GM12878 (cell line): Measurements from ENCODE around the gene MANBA. TPM values are rescaled to one million over a fixed set of nuclear protein-coding genes. Genes with fewer than 3 reads are reported as not detected.

Experiments used
- ATAC-seq: fragments of 200-7000 bp; cut with Tn5 transposase; 3 replicates; pipeline ENCODE4 v1.9.1; 2020; ENCODE audit warnings: mild to moderate bottlenecking, moderate library complexity
- BruUV-seq: library from RNA; stranded (reverse); fragments of 400-500 nt; replicated peaks from 2 replicates; lab custom pipeline; 2021; lab: Mats Ljungman, UMichigan
- CTCF ChIA-PET: fragments of 300-600 bp; sonication (Branson Sonifier 250); formaldehyde crosslinking; extraction: SDS; loops from one replicate; lab custom pipeline; 2021; ENCODE audit warnings: inconsistent platforms; lab: Yijun Ruan, JAX
- POLR2A ChIA-PET: fragments of 350-600 bp; formaldehyde crosslinking; extraction: SDS; loops from one replicate; lab custom pipeline; 2021; ENCODE audit warnings: inconsistent platforms; lab: Charles Lee
- RAD21 ChIA-PET: fragments of 300-600 bp; sonication (Branson Sonifier 250); formaldehyde crosslinking; loops from one replicate; lab custom pipeline; 2023; ENCODE audit warnings: antibody characterized with exemption; ENCODE audit not compliant: unreplicated experiment; lab: Charles Lee
- SMC1A ChIA-PET: fragments of 300-600 bp; sonication (Branson Sonifier 250); formaldehyde crosslinking; loops from one replicate; lab custom pipeline; 2023; ENCODE audit not compliant: unreplicated experiment, uncharacterized antibody; lab: Charles Lee
- DNase-seq: peaks from one replicate; pipeline ENCODE4 v3.0.0-alpha.2; 2011; ENCODE audit warnings: low read depth, low spot score
- FAIRE-seq: peaks from 3 replicates; lab custom pipeline; 2011; peaks lifted over from hg19 to GRCh38; lab: Jason Lieb, UNC
- H2AFZ ChIP-seq: 2 replicates; pipeline ENCODE4 v1.6.0; 2011; ENCODE audit warnings: low read depth, low read length, control low read depth; ENCODE audit not compliant: control insufficient read depth
- H3K27ac ChIP-seq: 2 replicates; pipeline ENCODE4 v1.5.1; 2011; ENCODE audit warnings: control low read depth; ENCODE audit not compliant: control insufficient read depth, insufficient read depth
- H3K27me3 ChIP-seq, 2 experiments: replicated peaks in 1 of 2; 2 replicates each; pipeline versions ENCODE4 v1.6.0 to v1.6.1; 2011; ENCODE audit warnings: low read length in 1 of 2; ENCODE audit not compliant: control insufficient read depth in 2 of 2, insufficient read depth in 2 of 2
- H3K36me3 ChIP-seq, 2 experiments: 2 replicates each; pipeline ENCODE4 v1.5.1; 2011; ENCODE audit warnings: low read length in 1 of 2; ENCODE audit not compliant: control insufficient read depth in 2 of 2, insufficient read depth in 2 of 2
- H3K4me1 ChIP-seq: 2 replicates; pipeline ENCODE4 v1.6.1; 2011; ENCODE audit warnings: mild to moderate bottlenecking, low read length, moderate library complexity, mixed read lengths; ENCODE audit not compliant: control insufficient read depth, insufficient read depth
- H3K4me2 ChIP-seq: 2 replicates; pipeline ENCODE4 v1.6.0; 2011; ENCODE audit warnings: control low read depth; ENCODE audit not compliant: control insufficient read depth, insufficient read depth
- H3K4me3 ChIP-seq: fragments of 200-600 bp; sonication (generic); 2 replicates; pipeline ENCODE4 v1.5.1; 2016
- H3K79me2 ChIP-seq: 2 replicates; pipeline ENCODE4 v1.6.0; 2011; ENCODE audit warnings: low read length; ENCODE audit not compliant: control insufficient read depth, insufficient read depth
- H3K9ac ChIP-seq: 2 replicates; pipeline ENCODE4 v1.8.0; 2011; ENCODE audit warnings: low read length, control low read depth, mixed read lengths; ENCODE audit not compliant: control insufficient read depth, insufficient read depth
- H3K9me3 ChIP-seq: replicated peaks from 3 replicates; pipeline ENCODE4 v1.5.1; 2011; ENCODE audit warnings: mild to moderate bottlenecking, low read length; ENCODE audit not compliant: control insufficient read depth, insufficient read depth
- H4K20me1 ChIP-seq: 2 replicates; pipeline ENCODE4 v1.6.0; 2011; ENCODE audit not compliant: control insufficient read depth, insufficient read depth
- BHLHE40 ChIP-seq, 2 experiments: fragments of 450-650 bp in 1 of 2; IDR thresholded peaks; 2 replicates each; pipeline ENCODE4 v1.6.1; 2011 to 2017; ENCODE audit warnings: low read depth in 2 of 2, borderline replicate concordance in 1 of 2, improper control_type of control experiment in 1 of 2, low read length in 1 of 2, mild to moderate bottlenecking in 1 of 2
- CBFB ChIP-seq: IDR thresholded peaks from 2 replicates; pipeline ENCODE4 v1.6.1; 2016; ENCODE audit warnings: antibody characterized with exemption, low read depth
- CREM ChIP-seq: IDR thresholded peaks from 2 replicates; pipeline ENCODE4 v1.6.1; 2014; ENCODE audit warnings: antibody characterized with exemption, low read depth
- FOS ChIP-seq: IDR thresholded peaks from 3 replicates; pipeline ENCODE4 v1.6.1; 2011; ENCODE audit warnings: borderline replicate concordance; ENCODE audit not compliant: insufficient read length; ENCODE audit errors: extremely low read depth
- GABPA ChIP-seq: IDR thresholded peaks from 2 replicates; pipeline ENCODE4 v1.6.1; 2014; ENCODE audit warnings: antibody characterized with exemption, low read depth, mild to moderate bottlenecking, inconsistent platforms
- NFXL1 ChIP-seq: fragments of 450-650 bp; IDR thresholded peaks from 2 replicates; pipeline ENCODE4 v1.6.1; 2017; ENCODE audit warnings: antibody characterized with exemption, mild to moderate bottlenecking, borderline replicate concordance
- RAD51 ChIP-seq: fragments of 450-650 bp; IDR thresholded peaks from 2 replicates; pipeline ENCODE4 v1.6.1; 2016; ENCODE audit warnings: moderate library complexity, mild to moderate bottlenecking, inconsistent platforms
- YBX1 ChIP-seq: fragments of 450-650 bp; IDR thresholded peaks from 2 replicates; pipeline ENCODE4 v1.6.1; 2016; ENCODE audit warnings: antibody characterized with exemption
- ZNF207 ChIP-seq: fragments of 450-650 bp; IDR thresholded peaks from 2 replicates; pipeline ENCODE4 v1.6.1; 2014; ENCODE audit warnings: antibody characterized with exemption, mild to moderate bottlenecking, borderline replicate concordance
- ZNF622 ChIP-seq: fragments of 450-650 bp; IDR thresholded peaks from 2 replicates; pipeline ENCODE4 v1.6.1; 2017; ENCODE audit warnings: mild to moderate bottlenecking, inconsistent platforms
- ZSCAN29 ChIP-seq: fragments of 450-650 bp; IDR thresholded peaks from 2 replicates; pipeline ENCODE4 v1.6.1; 2017; ENCODE audit warnings: mild to moderate bottlenecking, moderate library complexity
- WGBS: methylation state at CpG from one replicate; pipeline ENCODE4 v1.1.6; 2016; ENCODE audit warnings: low lambda C conversion rate; ENCODE audit not compliant: insufficient replicate concordance, insufficient coverage; ENCODE audit errors: missing lambda C conversion rate; 5-methylcytosine and 5-hydroxymethylcytosine counted together
- in situ Hi-C: fragments of 300-500 bp; cut with MboI; formaldehyde crosslinking; loops from 9 replicates; pipeline ENCODE4 v1.14.3; 2018; ENCODE audit warnings: mixed read lengths
- intact Hi-C: fragments of 100-400 bp; cut with micrococcal nuclease; formaldehyde crosslinking; loops from one replicate; pipeline ENCODE4 v1.14.2; 2022; ENCODE audit not compliant: unreplicated experiment
- polyA plus RNA-seq, 11 experiments: library from polyadenylated mRNA; depleted of rRNA in 4 of 11; unstranded in 6 of 11; stranded (reverse) in 5 of 11; fragments of >200 nt; fragmentation: Nextera tagmentation in 4 of 11; fragmentation: Illumina TruSeq in 1 of 11; extraction: Ambion mirVana in 4 of 11; extraction: Trizol in 1 of 11; gene quantifications; 1 replicate in 1 of 11; 2 replicates in 10 of 11; pipeline versions ENCODE4 v1.2.1 to v1.2.3, GENCODE V29; 2011 to 2016; ENCODE audit warnings: inconsistent platforms in 2 of 11, missing spikeins in 2 of 11, low read depth in 1 of 11
- total RNA-seq, 4 experiments: library from RNA; depleted of rRNA in 3 of 4; stranded (reverse); fragments of >200 nt in 3 of 4; fragmentation: Illumina TruSeq in 1 of 4; extraction: Trizol in 1 of 4; gene quantifications; 2 replicates each; pipeline versions ENCODE4 v1.2.1 to v1.2.3, GENCODE V29; 2013 to 2021
- TF ChIP-seq, protein P1 (sequence below): fragments of 450-650 bp; IDR thresholded peaks from 2 replicates; pipeline ENCODE4 v1.6.1; 2017; ENCODE audit warnings: mild to moderate bottlenecking, moderate library complexity

MANBA gene
- total and polyA plus RNA-seq, 10 of the 15 experiments (the other 5 are each of a cell fraction or from before 2014, with no cell fraction given) = 3.8 to 19.0 (median 12.5) TPM

DNA sequence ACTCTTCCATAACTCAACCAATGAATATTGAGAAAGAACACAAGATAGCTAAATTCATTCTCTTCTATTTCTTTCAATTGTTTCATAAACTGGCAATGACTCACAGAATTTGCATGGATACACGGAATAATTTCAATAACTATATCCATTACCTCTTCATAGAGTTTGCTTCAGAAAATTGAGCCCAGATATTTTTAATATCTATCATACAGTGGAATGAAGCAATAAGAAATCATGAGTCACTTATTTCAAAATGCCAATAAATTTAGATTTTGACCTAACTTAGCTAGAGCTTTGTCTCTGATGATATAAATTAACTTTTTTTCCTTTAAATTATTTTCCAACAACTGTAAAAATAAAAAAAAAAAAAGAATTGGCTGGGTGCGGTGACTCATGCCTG, 22.2 kb upstream of the MANBA start:
- SMC1A ChIA-PET = interaction anchor here (0.6 to 1.1 kb wide), 5 partner anchors 10 to 353 kb away, joined by 3 to 4 read pairs (median 3); no protein-coding TSS in a partner anchor

More for the DNA sequence above, 22.2 kb upstream of the MANBA start:
- DNase-seq (no peak), FAIRE-seq (no peak), ATAC-seq (no peak)
- CTCF ChIA-PET = interaction anchor here (0.7 to 1.4 kb wide), 2 partner anchors 10 to 224 kb away, joined by 3 to 4 read pairs; no protein-coding TSS in a partner anchor
- Histone ChIP-seq H3K4me3 (no peak overlapping the region), H3K27ac (no peak overlapping the region), H3K9ac (no peak overlapping the region), H3K36me3 (no peaks in the 10 kb centered on the region), H3K4me2 (no peak overlapping the region), H3K27me3 (no peaks in the 10 kb centered on the region), H2AFZ (no peak overlapping the region), H3K79me2 (no peaks in the 10 kb centered on the region), H4K20me1 (no peaks in the 10 kb centered on the region), H3K9me3 (no peaks in the 10 kb centered on the region), H3K4me1 (no peaks in the 10 kb centered on the region)
- no TSS peak for BruUV-seq
- RAD21 ChIA-PET = no interaction called here
- in situ Hi-C loops = no loop called here
- POLR2A ChIA-PET = interaction anchor here (0.7 kb wide), 1 partner anchor 89 kb away, joined by 3 read pairs; no protein-coding TSS in a partner anchor
- 97% methylated on average over 1 of the region's 2 CpGs for WGBS
- TF ChIP-seq RAD51 = no peak
- no peak for TF ChIP-seq ZNF207
- no peak for TF ChIP-seq BHLHE40 (IDR thresholded peaks at IDR 0.05; ENCODE audit: borderline replicate concordance in 1 of 2, low read depth in 2 of 2, low read length in 1 of 2)
- no peak for TF ChIP-seq ZNF622
- no peak for TF ChIP-seq CREM
- no peak for TF ChIP-seq NFXL1
- TF ChIP-seq ZSCAN29 = no peak
- TF ChIP-seq YBX1 = no peak
- no peak for TF ChIP-seq FOS
- no peak for TF ChIP-seq GABPA
- TF ChIP-seq, protein P1, sequence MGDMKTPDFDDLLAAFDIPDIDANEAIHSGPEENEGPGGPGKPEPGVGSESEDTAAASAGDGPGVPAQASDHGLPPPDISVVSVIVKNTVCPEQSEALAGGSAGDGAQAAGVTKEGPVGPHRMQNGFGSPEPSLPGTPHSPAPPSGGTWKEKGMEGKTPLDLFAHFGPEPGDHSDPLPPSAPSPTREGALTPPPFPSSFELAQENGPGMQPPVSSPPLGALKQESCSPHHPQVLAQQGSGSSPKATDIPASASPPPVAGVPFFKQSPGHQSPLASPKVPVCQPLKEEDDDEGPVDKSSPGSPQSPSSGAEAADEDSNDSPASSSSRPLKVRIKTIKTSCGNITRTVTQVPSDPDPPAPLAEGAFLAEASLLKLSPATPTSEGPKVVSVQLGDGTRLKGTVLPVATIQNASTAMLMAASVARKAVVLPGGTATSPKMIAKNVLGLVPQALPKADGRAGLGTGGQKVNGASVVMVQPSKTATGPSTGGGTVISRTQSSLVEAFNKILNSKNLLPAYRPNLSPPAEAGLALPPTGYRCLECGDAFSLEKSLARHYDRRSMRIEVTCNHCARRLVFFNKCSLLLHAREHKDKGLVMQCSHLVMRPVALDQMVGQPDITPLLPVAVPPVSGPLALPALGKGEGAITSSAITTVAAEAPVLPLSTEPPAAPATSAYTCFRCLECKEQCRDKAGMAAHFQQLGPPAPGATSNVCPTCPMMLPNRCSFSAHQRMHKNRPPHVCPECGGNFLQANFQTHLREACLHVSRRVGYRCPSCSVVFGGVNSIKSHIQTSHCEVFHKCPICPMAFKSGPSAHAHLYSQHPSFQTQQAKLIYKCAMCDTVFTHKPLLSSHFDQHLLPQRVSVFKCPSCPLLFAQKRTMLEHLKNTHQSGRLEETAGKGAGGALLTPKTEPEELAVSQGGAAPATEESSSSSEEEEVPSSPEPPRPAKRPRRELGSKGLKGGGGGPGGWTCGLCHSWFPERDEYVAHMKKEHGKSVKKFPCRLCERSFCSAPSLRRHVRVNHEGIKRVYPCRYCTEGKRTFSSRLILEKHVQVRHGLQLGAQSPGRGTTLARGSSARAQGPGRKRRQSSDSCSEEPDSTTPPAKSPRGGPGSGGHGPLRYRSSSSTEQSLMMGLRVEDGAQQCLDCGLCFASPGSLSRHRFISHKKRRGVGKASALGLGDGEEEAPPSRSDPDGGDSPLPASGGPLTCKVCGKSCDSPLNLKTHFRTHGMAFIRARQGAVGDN = no peak
- TF ChIP-seq CBFB = no peak
- intact Hi-C loops = no loop called here
